SHP77 treated with DMSO at 0.1 percent for 48 hours (cell line): Measurements from ENCODE around the gene ATG7.
"Not testable (repeated sequence)": the region's sequence is repeated elsewhere in the genome, so short reads cannot be mapped to it uniquely, and the experiment has no call there.

ENCODE experiments used
- DNase-seq: peaks from one replicate; lab custom pipeline; 2025; lab: John Stamatoyannopoulos, UW

The ATG7 gene

DNA sequence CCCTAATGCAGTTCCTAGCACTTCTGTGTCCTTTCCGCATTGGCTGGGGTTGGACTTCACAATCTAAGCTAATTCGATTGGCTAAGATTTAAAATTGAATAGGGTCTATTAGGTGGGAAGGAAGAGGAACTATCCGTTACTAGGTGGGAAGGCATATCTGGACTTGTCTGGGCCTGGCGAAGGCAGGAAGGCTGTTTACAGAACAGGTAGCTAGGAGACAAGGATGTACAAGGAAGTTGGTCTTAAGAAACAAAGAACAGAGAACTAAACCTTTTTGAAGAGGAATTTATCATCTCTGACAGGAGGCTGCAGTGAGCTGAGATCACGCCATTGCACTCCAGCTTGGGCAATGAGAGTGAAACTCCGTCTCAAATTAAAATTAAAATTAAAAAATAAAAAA, 17.3 kb upstream of the ATG7 start:
- no peak for DNase-seq

DNA sequence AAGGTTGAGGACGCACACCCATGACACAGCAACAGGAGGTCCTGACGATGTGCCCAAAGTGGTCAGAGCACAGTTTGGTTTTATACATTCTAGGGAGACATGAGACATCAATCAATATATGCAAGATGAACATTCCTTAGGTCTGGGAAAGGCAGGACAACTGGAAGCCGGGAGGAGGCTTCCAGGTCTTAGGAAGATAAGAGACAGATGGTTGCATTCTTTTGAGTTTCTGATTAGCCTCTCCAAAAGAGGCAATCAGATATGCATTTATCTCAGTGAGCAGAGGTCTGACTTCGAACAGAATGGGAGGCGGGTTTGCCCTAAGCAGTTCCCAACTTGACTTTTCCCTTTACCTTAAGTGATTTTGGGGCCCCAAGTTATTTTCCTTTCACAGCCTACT, 16.7 kb upstream of the ATG7 start:
- DNase-seq = not testable (repeated sequence)

DNA sequence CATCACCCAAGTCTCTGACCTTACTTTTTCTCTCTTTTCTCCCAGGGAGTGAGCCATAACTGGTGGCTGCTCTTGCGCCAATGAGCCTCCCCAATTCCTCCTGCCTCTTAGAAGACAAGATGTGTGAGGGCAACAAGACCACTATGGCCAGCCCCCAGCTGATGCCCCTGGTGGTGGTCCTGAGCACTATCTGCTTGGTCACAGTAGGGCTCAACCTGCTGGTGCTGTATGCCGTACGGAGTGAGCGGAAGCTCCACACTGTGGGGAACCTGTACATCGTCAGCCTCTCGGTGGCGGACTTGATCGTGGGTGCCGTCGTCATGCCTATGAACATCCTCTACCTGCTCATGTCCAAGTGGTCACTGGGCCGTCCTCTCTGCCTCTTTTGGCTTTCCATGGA, 13.2 kb upstream of the ATG7 start:
- DNase-seq = no peak

DNA sequence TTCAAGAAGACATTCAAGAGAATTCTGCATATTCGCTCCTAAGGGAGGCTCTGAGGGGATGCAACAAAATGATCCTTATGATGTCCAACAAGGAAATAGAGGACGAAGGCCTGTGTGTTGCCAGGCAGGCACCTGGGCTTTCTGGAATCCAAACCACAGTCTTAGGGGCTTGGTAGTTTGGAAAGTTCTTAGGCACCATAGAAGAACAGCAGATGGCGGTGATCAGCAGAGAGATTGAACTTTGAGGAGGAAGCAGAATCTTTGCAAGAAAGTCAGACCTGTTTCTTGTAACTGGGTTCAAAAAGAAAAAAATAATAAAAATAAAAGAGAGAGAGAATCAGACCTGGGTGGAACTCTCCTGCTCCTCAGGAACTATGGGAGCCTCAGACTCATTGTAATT, 11.7 kb upstream of the ATG7 start:
- DNase-seq = no peak

DNA sequence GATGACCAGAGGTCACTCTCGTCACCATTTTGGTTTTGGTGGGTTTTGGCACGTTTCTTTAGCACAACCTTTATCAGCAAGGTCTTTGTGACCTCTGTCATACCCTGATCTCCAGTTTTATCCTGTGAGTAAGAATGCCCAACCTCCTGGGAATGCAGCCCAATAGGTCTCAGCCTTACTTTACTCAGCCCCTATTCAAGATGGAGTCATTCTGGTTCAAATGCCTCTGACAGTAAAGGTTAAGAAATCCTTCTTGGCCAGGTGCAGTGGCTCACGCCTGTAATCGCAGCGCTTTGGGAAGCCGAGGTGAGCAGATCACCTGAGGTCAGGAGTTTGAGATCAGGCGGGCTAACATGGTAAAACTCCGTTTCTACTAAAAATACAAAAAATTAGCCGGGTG, 3.2 kb upstream of the ATG7 start:
- DNase-seq = no peak

DNA sequence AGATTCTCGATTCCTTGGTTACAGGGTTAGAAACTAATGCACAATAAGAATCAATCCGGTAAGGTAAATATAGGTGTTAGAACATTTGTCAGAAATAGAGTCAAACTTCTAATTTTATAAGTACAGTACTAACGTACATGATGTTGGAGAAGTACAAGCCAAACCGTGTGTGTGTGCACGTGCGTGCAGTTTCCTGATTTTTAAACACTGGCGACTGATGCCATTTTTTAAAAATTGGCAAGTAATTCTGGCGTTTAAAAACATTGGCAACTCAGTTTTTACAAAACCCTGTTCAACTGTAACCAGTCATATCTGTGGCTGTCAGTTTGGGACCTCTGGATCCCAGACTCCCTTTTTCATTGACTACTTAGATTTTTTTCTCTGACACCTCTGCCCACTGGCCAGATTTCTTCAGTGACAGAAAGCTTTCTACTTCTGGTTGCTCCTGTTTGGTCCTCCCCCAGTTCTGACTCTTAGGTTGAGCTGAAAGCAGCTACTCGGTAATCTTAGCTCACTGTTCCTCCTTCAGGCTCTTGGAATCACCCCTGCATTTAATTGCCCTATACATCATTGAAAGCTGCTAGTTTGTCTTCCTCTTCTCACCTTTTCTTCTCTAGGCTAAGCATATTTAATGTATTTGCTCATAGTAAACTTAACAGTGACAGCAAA, 843 bp downstream of the ATG7 start:
- DNase-seq = no peak

DNA sequence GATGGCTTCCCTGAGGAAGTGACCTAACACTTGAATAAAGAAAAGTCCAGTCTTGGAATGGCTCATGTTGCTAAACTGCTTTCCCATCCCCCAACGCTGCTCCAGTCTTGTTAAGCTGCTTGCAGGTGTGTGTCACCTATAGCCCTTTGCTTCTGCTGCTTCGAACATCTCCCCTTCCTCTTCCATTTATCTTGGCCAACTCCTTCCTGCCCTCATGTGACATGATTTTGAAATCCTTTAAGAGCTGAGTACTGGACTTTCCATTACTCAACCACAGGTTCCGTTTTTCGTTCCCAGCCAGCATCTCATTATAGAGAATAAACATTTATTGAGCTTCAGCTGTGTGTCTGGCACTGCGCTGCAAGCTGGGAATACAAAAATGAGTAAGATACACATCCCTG, 1.7 kb downstream of the ATG7 start:
- no peak for DNase-seq

DNA sequence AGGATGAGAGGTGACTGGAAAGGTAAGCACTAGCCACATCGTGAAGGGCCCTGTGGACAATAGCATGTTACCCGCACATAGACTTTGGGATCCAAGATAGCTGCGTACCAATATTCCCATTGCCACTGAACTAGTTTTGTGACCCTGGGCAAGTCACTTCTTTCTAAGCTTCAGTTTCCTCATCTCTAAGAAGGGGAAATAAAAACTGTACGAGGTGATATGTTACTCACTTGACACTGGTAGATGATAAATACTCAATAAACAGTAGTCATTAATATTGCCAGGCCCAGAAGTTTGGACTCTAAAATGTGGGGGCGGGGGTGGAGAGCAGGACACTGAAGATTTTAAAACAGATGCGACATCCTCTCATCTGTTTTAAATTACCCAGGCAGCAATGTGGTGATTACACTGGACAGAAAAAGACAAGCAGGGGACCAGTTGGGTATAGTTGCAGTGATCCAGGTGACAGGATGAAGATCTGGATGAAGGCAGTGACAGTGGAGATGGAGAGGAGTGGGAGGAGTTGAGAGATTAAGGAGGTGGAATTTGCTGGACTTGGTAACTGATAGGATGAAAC, 2.5 kb downstream of the ATG7 start:
- no peak for DNase-seq

DNA sequence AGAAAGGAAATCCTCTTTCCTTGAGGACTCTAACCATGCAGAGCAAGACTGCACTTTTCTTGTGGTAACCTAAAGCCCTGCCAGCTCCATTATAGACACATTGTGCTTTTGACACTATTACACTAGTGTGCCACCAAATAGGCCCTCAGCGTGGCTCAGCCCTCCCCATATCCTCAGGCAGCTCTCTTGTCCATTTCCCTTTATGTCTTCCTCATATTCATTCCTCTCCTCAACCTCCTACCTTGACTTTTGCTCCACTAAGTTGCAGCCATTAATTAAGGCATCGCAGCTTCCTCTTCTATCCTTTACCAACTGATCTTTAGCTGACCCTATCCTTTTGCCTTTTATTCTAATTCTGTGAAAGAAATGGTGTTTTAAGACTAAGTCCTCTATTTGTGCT, 3.7 kb downstream of the ATG7 start:
- DNase-seq = no peak

DNA sequence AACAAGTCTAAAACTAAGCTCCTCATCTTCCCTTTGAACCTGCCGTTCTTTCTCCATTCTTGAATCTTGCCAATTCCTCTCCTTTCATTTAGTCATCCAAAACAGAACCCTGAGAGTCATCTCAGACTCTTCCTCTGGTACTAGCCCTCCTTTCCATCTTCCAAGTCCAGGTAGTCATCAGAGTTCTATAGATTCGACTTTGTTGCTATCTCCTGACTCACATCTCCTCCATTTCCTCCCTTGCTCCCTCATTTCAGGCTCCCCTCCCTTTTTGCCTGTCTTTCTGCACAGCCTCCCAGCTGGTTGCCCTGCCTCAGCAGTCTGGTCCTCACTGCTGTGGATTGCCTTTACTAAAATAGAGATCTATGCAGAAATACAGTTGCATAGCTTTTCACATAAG, 4.7 kb downstream of the ATG7 start:
- DNase-seq = no peak

DNA sequence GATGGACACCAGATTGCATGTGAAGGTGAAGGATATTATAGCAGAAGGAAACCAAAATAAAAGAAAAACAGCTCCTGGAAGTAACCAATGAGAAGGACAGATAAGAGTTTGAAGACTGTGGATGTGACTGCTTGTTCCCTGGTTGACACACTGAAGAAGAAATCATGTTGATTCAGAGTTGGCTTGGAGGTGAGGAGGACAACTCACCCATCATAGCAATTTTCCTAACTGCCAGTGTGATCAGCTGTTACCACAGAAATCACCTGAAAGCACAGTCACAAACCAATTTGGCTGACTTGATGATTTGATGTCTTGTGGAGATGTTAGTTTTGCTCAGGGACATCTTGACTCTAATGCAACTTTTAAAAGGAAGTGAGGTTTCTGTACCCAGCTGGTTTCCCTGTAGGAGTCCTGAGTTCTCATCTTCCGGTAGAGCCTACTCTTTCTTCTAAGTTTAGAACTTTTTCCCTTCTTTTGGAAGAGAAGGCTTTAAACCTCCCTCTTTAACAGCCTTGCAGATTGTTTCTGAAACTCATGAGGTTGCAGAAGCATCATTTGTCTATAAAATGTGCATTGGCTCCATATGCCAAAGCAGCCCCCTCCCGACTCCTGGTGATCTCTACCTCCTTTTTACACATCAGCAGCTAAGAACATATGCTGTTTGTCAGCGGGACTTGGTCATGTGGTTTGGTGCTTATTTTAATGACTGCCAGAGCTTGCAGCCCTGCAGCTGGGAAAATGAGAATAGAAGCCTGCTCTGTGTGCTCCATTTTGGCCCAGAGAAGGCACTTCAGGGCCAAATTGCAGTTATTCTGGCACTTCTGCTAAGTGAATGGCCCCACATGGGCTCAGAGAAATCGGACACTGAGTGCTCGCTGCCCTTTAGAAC, 10.3 kb downstream of the ATG7 start:
- no peak for DNase-seq

DNA sequence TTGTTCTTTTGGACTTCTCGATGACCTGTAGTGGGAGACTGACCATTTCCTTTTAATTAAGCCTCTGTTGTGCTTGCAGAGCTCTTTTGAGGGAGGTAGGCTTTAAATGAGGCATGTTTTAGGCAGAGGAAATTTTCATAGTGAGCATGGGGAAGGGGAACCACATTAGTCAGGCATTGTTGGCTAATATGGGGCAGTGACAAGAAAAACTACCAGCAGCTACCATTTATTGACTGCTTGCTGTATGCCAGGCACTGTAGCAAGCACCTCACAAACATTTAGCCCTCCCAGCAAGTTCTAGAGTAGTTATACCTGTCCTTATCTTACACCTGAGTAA, 10.9 kb downstream of the ATG7 start:
- no peak for DNase-seq

DNA sequence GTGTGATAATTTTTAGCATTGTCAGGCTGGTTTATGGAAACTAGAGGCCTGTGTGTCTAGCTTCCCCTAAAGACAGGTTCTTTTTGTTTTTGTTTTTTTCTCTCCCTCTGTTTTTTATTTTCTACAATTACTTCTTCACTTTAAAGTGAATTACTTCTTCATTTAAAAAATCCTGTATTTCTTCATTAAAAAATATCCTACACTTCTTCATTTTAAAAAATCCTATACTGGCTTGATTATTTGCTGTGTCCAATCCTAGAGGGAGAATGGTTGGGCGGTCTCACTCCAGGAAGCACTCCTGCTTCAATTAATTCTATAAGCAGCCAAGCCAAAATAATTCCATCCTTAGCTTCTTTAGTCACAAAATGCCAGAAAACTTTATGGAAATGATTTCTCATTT, 11.8 kb downstream of the ATG7 start:
- DNase-seq = no peak

DNA sequence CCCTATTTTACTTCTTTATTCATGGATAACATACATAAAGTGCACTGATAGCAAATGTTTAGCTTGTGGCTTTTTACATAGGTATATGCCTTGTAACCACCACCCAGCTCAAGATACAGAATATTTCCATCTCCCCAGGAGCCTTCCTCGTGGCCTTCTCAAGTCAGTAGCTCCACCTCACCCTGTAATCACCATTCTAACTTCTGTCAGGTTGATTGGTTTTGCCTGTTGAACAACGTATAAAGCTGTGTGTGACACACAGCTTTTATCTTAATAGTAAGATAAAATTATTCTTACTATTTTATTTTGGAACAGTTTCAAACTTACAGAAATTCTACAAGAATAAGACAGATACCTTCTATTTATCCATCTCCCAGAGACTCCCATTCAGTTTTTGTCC, 13.3 kb downstream of the ATG7 start:
- no peak for DNase-seq

DNA sequence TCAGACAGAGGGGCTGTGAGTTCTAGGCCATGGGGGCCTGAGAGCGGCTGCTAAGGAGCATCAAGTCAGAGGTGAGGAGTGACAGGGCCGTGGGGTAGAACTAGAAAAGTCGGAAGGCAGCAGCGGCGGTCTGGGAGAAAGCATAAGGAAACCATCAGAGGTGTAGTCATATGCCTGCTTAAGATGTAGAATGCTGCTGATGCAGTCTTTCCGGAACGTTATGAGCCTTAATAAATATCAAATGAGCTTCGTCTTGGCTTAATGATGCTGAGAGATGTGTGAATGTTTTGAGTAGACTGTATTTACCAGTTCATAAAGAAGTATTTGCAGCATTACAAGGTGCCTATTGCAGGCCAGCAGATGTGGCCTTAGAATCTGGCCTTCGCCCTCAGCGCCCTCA, 15.2 kb downstream of the ATG7 start:
- no peak for DNase-seq

DNA sequence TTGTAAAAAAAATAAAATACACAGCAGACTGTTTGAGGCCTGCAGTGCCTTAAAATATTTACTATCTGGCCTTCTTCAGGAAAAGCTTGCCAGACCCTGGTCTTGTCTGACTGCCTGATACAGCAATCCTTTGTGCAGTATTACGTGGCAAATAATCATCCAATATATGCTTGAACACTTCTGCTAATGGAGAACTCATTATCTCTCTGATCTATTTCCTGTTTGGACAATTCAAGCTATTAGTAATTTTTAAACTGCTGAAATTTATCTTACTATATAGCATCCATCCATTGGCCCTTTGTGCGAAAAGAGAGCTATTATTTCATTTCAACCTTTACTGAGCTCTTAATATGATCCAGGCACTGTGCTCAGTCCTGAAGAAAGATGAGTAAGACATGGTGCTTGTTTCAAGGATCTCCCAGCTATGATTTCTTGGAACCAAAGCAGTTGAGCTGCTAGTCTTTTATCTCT, 15.9 kb downstream of the ATG7 start:
- no peak for DNase-seq

DNA sequence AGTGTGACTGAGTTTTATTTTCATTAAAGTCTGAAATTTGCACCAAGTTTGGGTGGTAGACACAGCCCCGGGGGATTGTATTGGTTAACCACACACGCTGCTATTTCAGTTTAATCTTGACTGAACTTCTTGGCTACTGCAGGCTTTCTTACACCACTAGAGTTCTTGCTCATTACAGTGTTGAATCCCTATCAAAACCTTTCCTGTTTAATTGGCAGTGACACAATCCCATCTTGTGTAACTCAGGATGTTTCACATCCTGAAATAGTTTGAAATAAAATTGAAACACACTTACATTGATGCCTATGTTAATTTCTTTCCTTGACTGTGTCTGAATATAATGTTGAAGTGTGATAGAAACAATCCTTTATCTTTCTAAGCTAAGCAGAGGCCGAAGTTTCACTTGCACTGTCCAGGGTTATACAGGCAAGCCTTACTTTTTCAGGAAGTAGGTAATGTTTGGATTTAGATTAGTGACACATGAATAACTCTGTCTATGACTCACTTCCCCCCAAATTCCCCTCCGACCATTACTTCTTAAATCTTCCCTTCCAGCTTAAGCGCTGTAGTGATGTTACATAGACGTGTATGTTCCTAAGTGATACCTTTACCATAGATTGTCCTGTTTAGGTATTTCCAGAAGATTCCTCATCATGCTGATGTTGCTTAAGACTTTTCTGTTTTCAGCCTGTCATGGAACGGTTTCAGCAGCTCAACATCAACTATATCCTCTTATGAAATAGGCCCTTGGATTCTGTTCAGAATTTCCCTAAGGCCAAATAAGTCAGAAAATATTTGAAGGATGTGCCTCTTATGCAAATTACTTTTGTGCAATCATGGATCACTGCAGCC, 16.8 kb downstream of the ATG7 start:
- DNase-seq = no peak

DNA sequence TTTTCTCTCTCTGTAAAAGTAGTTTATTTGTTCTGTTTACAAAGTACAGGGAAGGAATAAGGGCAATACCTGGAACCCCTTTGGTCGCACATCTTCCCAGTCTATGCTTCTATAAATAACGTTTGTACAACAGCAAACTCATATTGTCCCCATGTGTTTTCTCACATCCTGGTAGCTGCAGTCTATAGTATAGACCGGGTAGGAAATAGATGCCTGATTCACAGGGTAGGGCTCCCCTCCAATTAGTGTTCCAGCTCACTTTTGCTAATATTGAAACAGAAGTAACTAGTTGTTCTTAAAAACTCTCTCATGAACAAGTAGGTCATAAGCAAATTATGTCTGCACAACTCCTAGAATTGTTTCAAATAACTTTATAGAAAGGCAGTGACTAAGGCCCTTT, 17.7 kb downstream of the ATG7 start:
- DNase-seq = no peak

DNA sequence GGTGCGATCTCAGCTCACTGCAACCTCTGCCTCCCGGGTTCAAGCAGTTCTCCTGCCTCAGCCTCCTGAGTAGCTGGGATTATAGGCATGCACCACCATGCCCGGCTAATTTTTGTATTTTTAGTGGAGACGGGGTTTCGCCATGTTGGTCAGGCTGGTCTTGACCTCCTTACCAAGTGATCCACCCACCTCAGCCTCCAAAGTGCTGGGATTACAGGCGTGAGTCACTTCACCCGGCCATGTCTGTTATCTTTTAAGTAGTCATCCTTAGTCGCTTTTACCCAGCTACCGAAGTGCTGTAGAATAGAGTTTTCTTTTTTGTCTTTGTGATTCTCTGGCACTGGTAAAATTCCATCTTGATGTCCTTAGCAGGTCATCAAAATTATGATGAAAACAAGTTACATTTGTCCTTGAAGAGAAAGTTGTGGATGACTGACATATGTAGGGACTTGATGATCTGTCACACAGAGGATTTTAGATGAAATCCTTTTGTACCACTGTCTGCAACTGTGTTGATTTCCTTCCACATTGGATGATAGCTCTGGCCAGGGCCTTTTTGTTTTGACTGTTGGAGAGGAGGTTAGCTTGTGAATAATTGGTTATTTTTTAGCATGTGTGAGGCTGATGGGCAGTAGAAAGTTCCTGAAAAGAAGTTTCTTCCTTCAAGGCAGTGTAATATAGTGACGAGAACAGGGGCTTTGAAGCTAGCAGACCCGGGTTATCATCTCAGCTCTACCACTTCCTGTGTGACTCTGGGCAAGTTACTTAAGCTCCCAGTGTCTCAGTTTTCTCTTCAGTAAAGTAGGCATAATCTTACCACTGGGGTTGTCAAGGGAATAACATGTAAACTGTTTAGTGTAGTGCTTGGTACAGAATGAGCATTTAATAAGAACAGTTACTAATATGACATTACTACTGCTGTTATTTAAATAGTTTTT, 18.8 kb downstream of the ATG7 start:
- DNase-seq = no peak

DNA sequence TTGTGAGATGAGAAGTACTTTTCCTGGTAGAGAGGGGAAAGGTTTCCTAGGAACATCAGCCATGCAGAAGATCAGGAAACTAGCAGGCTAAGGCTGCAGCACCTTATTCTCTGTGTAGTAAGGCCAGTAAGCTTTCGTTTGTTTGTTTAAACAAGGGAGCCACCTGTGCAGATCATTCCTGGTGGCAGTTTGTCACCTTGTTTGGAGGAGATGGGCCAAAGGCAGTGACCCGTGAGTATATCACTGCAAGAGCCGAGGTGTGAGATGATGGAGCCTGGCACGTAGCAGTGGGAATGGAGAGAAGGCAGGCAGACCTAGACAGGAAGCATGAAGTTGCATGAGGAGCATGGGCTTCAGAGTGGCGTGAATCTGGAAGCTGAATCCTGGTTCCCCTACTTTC, 19.6 kb downstream of the ATG7 start:
- DNase-seq = no peak

DNA sequence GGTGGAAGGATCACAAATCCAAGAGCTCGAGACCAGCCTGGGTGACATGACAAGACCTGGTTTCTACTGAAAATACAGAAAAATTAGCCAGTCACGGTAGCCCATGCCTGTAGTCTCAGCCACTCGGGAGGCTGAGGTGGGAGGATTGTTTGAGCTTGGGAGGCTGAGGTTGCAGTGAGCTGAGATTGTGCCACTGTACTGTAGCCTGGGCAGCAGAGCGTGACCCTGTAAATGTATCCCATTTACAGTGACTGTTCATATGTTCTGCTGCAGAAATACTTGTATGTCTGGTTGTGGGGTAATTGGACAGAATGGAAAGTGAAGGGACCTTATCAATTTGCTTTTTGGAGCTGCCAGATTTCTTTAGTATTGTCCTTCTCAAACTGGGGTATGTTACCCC, 24.9 kb downstream of the ATG7 start:
- no peak for DNase-seq
